GM19328 (cell line): ENCODE data around the gene TEX44.

ENCODE experiments used
- ATAC-seq: cut with Tn5 transposase; IDR thresholded peaks from one replicate; pipeline ENCODE4 v1.9.1; 2021; ENCODE audit warnings: mild to moderate bottlenecking, moderate library complexity; ENCODE audit not compliant: unreplicated experiment

Gene TEX44

GRCh38 chr2:231632559-231633142, 40.0 kb downstream of the TEX44 start:
- ATAC-seq, result no peak

GRCh38 chr2:231633241-231633976, 40.7 kb downstream of the TEX44 start:
- ATAC-seq, result no peak

GRCh38 chr2:231634412-231634811, 41.7 kb downstream of the TEX44 start:
- ATAC-seq, result no peak

- no peak for ATAC-seq
Observed at GRCh38 chr2:231634951-231635875, 42.5 kb downstream of the TEX44 start.

- no peak for ATAC-seq
Observed at GRCh38 chr2:231640241-231640640, 47.6 kb downstream of the TEX44 start.

- ATAC-seq, result no peak
Observed at GRCh38 chr2:231640641-231641111, 48.0 kb downstream of the TEX44 start.

- ATAC-seq, result no peak
Observed at GRCh38 chr2:231642631-231643494, 50.2 kb downstream of the TEX44 start.

GRCh38 chr2:231643495-231643888, 50.8 kb downstream of the TEX44 start:
- no peak for ATAC-seq
